HG02840 (cell line): ENCODE measurements around the gene EEFSEC.

ENCODE experiments used
- ATAC-seq: cut with Tn5 transposase; IDR thresholded peaks from one replicate; pipeline ENCODE4 v1.9.1; 2021; ENCODE audit warnings: mild to moderate bottlenecking, moderate library complexity, moderate number of reproducible peaks; ENCODE audit not compliant: unreplicated experiment, low FRiP score

Gene EEFSEC

DNA sequence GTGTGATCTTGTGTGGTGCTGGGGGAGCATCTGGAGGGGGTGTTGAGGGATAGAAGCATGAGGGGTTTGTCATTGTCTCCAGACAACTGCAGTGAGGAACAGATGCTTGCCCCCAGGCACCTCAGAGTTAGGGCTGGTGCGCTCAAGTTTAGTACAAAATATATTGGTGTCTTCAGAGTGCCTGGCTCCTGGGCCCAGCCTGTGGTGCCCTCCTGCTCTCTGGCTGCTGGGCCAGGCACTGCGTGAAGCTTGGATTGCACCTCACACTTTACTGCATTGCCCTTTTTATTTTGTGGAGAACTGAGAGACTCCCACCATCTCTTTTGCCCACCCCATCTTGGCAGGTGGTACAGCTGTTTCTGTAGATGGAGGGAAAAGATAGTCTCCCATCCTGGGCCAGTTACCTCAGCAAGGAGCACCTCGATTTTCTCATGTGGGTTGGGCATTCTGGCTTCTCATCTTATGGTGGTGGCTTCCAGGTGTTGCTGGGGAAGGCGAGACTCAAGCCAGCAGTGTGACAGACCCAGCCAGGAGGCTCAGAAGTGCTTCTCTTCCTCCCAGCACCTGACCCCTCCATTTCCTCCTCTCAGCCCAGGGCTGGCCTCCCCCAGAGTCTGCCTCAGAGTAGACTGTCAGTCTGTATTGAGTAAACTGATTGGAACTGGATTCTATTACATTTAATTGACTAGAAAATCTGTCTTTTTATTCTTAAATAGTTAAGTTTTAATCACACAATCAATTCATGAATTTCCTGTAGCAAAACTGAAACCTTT, 173.0 kb downstream of the EEFSEC start:
- no peak for ATAC-seq

DNA sequence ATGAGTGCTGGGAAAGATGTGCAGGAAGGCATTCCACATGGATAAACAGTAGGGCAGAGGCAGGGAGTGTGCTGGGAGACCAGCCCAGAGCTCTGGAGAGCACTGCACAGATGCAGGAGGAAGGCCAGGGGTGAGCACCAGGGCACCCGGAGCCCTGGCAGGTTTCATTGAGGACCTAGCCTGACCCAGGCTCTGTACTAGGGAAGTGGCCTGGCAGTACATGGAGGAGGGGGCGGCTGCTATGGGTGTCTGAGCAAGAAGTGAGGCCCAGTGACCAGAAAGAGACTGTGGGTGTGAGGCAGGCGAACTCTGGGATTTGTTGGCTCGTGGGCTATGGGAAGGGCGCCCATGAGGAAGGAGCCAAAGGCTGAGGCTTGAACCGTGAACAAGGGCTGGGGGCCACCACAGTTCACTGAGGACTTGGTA, 174.3 kb downstream of the EEFSEC start:
- ATAC-seq, result no peak

GRCh38 chr3:128328546-128329458, 175.5 kb downstream of the EEFSEC start:
- no peak for ATAC-seq

GRCh38 chr3:128329491-128330213, 176.4 kb downstream of the EEFSEC start:
- ATAC-seq, result no peak

GRCh38 chr3:128330214-128330842, 177.0 kb downstream of the EEFSEC start:
- no peak for ATAC-seq

DNA sequence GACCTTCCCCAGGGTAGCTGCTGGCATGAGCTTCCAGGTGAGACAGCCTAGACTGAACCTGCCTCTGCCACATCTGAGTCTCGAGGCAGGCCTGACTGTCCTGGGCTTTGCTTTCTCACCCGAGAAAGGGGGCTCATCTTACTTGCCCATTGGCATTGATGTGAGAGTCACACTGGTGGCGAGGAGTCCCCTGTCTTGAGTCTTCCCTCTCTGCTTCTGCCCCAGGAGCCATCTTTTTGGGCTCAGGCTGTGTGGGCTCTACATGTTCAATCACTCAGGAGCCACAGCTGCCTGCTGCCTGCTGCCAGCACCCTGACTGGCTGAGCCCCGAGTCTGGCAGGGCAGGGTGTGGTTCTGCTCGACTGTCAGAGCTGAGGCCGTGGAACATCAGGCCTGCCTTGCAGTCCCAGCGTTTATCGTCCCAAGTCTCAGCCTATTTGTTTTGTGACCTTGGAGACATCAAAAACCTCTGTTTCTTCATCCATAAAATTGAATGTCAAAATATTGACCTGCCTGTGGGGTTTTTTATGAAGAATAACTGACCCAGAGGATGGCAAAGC, 180.9 kb downstream of the EEFSEC start:
- no peak for ATAC-seq

- ATAC-seq, result no peak
Measured at GRCh38 chr3:128334766-128335165, 181.5 kb downstream of the EEFSEC start.

GRCh38 chr3:128335621-128336296, 182.5 kb downstream of the EEFSEC start:
- ATAC-seq, result no peak

DNA sequence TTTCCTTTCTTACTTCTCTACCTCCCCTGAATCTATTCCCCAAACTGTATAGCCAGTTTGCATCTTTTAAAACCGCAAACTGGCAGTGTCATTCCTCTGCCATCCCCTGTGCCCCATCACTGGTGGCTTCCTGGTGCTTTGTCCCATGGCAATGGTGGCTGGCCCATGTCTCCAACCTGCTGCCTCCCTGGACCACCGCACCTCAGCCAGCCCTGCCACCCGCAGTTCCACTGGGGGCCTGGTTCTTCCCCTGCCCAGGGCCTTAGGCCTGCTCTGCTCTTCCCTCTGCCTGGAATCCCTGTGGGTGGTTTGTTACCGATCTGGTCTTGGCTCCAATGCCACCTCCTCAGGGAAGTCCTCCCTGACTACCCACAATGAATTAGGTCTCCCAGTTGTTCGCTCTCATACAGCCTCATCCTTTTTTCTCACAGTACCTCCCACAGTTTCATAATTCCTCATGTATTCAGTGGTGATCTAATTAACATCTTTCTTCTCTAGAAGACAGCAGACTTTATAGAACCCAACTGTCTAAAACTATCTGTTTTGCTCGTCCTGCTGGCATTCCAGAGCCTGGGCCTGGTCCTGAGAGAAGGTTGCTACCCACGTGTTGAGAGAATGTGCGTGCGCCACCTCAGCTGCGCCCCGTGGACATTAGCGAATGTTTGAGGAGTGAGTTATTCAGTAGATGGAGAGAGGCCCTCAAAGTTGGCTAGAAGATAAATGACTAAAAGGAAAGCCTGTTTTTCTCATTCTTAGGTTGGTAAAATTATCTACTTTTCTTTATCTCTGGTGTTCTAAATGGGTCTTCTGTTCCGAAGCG, 183.3 kb downstream of the EEFSEC start:
- no peak for ATAC-seq

DNA sequence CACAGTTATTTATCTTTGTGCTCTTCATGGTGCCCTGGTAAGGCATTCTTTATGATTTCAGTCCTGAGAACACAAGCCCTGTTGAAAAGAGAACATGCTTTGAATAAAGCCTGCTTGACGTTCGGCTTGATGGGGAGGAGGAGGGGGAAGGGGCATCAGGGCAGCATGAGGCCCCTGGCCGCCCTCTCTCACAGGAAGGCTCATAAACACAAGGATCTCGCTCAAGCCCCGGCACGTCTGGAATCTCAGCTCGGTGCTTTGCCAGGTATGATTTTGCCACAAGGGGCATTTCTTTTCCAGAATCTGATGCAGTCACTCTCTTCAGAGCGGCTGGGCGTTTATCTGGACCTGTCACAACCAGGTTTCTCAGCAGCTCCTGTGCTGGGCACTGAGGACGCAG, 184.0 kb downstream of the EEFSEC start:
- no peak for ATAC-seq

- no peak for ATAC-seq
Measured at GRCh38 chr3:128338536-128339330, 185.5 kb downstream of the EEFSEC start.

- ATAC-seq, result no peak
Measured at GRCh38 chr3:128339491-128340012, 186.3 kb downstream of the EEFSEC start.

DNA sequence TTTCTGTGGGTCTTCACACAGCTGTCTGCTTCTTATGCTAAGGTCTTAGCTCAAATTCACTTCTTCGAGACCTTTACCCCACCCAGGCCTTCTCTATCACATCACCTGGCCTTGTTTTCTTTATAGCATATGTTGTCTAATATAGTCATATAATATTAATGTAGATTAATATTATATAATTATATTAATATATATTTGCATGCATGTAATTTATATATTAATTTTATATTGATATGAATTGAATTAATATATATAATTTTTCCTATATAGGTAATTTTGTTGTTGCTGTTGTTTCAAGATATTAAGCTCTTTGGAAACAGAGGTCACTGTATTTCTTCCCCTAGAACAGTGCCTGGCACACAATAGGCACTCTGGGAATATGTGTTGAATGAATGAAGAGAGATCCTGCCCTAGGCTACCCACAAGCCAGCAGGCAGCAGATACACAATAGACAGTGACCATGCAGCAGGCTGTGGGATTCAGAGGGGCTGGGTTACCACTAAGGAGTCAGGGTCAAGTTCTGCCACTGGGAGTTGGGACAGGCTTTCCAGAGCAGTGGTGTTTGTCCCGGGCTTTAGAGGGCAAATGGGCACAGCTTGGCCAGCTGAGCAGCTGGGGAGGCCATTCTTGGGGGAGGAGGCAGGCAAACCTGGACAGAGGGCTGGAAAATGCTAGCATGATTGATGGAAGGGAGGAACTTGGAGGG, 187.1 kb downstream of the EEFSEC start:
- ATAC-seq, result no peak

GRCh38 chr3:128340904-128341555, 187.7 kb downstream of the EEFSEC start:
- ATAC-seq, result no peak

DNA sequence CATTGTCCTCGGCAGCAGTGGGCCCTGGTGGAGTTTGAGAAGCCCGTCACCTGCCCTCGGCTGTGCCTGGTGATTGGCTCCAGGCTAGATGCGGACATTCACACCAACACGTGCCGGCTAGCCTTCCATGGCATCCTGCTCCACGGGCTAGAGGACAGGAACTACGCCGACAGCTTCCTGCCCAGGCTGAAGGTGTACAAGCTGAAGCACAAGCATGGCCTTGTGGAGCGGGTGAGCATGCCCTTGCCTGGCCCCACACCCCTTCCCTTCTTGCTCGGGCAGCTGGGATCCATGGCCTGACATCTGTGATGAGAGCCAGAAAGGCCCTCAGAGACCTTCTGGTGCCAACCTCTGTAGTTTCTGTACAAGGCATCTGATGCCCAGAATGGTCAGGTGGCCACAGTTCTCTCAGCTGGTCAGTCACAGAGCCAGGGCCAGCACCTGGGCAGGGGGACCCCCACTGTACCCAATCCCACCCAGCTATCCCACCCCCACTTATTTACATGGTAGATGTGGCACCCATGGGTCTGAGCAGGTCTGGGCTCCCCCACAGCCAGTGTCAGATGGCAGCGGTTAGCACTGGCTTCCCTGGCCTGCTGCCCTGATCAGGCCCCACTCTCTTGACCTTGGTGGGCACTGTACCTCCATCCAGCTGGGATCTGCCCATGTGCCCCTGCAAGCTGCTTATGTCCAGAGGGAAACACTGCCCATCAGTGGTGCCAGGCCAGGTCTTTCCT, 188.5 kb downstream of the EEFSEC start:
- no peak for ATAC-seq

DNA sequence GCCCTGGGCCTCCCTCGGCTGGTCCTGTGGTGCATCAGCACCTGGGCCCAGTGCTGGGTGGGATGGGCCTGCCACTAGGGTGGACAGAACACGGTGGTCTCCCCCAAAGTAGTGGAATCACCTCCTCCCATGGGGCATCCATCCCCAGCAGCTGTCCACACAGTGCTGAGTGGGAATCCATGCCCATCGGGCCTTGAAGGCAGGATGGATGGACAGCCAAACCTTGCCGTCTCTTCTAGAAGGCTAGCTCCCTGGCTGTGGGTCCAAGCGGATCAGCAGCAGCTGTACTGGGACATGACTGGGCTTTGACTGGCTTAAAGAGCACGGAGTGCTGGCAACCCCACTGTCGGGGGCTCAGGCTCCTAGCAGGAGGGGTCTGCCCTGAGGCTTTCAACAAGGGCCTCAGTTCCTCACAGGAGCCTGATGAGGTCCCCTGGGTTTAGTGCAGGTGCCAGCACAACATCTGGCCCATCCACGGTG, 189.5 kb downstream of the EEFSEC start:
- no peak for ATAC-seq
